ENCODE results near the gene ADAM12.

- no peak for TF ChIP-seq POLR2AphosphoS5 (IDR thresholded peaks at IDR 0.05; ENCODE audit: low read depth, low read length)
- no peak for TF ChIP-seq POLR2A (IDR thresholded peaks at IDR 0.05; ENCODE audit: low read depth, low read length)
- TF ChIP-seq TAF1 (IDR thresholded peaks at IDR 0.05; ENCODE audit: low read depth, low read length), result no peak
- no peak for TF ChIP-seq PAX5 (IDR thresholded peaks at IDR 0.05; ENCODE audit: insufficient read depth, low read length, severe bottlenecking)
- TF ChIP-seq POU2F2 (IDR thresholded peaks at IDR 0.05; ENCODE audit: low read depth, low read length), result no peak
Measured at GRCh38 chr10:126109893-126110292, 278.4 kb downstream of the ADAM12 start.

Data from GM12891 (cell line).